ENCODE measurements around the gene MYBPH. TPM values are rescaled to one million over a fixed set of nuclear protein-coding genes. Genes with fewer than 3 reads are reported as not detected.

MYBPH gene
- total and polyA plus RNA-seq, 2 donors = 0.99 to 1.7 TPM

GRCh38 chr1:203124546-203125317 is 50.9 kb downstream of the MYBPH start:
- H3K4me3 ChIP-seq (ENCODE audit: low read length in 2 of 2) = no peak overlapping the region
- peaks cover 0 to 8% of the 10 kb centered on the region in 2 donors for H3K4me1 ChIP-seq (ENCODE audit: control insufficient read depth in 2 of 2, insufficient read depth in 2 of 2, low read length in 2 of 2)
- H3K27me3 ChIP-seq (ENCODE audit: control insufficient read depth in 2 of 2, insufficient read depth in 1 of 2, low read length in 1 of 2) = peaks cover 32 to 87% of the 10 kb centered on the region in 2 donors
- no peak for DNase-seq (ENCODE audit: low read depth in 6 of 9, low spot score in 9 of 9)
- H3K9me3 ChIP-seq (ENCODE audit: control insufficient read depth in 2 of 2, insufficient read depth in 1 of 2, low read length in 1 of 2) = no peaks in the 10 kb centered on the region
- 85% methylated on average over 5 of the region's 5 CpGs for WGBS
- no peak overlapping the region for H3K27ac ChIP-seq (ENCODE audit: low read depth in 1 of 2, low read length in 1 of 2)
- no peaks in the 10 kb centered on the region for H3K36me3 ChIP-seq (ENCODE audit: control insufficient read depth in 2 of 2, insufficient read depth in 2 of 2, low read length in 1 of 2)

- Histone ChIP-seq H3K4me3 (ENCODE audit: low read length in 2 of 2) (no peak overlapping the region), H3K27me3 (ENCODE audit: control insufficient read depth in 2 of 2, insufficient read depth in 1 of 2, low read length in 1 of 2) (peaks cover 28 to 82% of the 10 kb centered on the region in 2 donors), H3K27ac (ENCODE audit: low read depth in 1 of 2, low read length in 1 of 2) (no peak overlapping the region), H3K36me3 (ENCODE audit: control insufficient read depth in 2 of 2, insufficient read depth in 2 of 2, low read length in 1 of 2) (no peaks in the 10 kb centered on the region), H3K4me1 (ENCODE audit: control insufficient read depth in 2 of 2, insufficient read depth in 2 of 2, low read length in 2 of 2) (peaks cover 0 to 8% of the 10 kb centered on the region in 2 donors), H3K9me3 (ENCODE audit: control insufficient read depth in 2 of 2, insufficient read depth in 1 of 2, low read length in 1 of 2) (no peaks in the 10 kb centered on the region)
- WGBS = 86% methylated on average over 5 of the region's 5 CpGs
- no peak for DNase-seq (ENCODE audit: low read depth in 6 of 9, low spot score in 9 of 9)
These were observed 51.6 kb downstream of the MYBPH start for GRCh38 chr1:203124011-203124410.

- peaks cover 12 to 82% of the 10 kb centered on the region in 2 donors for H3K27me3 ChIP-seq (ENCODE audit: control insufficient read depth in 2 of 2, insufficient read depth in 1 of 2, low read length in 1 of 2)
- H3K36me3 ChIP-seq (ENCODE audit: control insufficient read depth in 2 of 2, insufficient read depth in 2 of 2, low read length in 1 of 2) = no peaks in the 10 kb centered on the region
These were observed 53.5 kb downstream of the MYBPH start for GRCh38 chr1:203122159-203122558.

GRCh38 chr1:203121186-203122015 is 54.2 kb downstream of the MYBPH start:
- WGBS = 41% methylated on average over 11 of the region's 11 CpGs
- DNase-seq (ENCODE audit: low read depth in 6 of 9, low spot score in 9 of 9) = no peak
- H3K36me3 ChIP-seq (ENCODE audit: control insufficient read depth in 2 of 2, insufficient read depth in 2 of 2, low read length in 1 of 2) = no peaks in the 10 kb centered on the region
- no peak overlapping the region for H3K4me3 ChIP-seq (ENCODE audit: low read length in 2 of 2)
- no peak overlapping the region for H3K27ac ChIP-seq (ENCODE audit: low read depth in 1 of 2, low read length in 1 of 2)
- peaks cover 0 to 2% of the 10 kb centered on the region in 2 donors for H3K9me3 ChIP-seq (ENCODE audit: control insufficient read depth in 2 of 2, insufficient read depth in 1 of 2, low read length in 1 of 2)
- no peaks in the 10 kb centered on the region for H3K4me1 ChIP-seq (ENCODE audit: control insufficient read depth in 2 of 2, insufficient read depth in 2 of 2, low read length in 2 of 2)
- H3K27me3 ChIP-seq (ENCODE audit: control insufficient read depth in 2 of 2, insufficient read depth in 1 of 2, low read length in 1 of 2) = peaks cover 5 to 81% of the 10 kb centered on the region in 2 donors

More at GRCh38 chr1:203122159-203122558, 53.5 kb downstream of the MYBPH start:
- H3K4me3 ChIP-seq (ENCODE audit: low read length in 2 of 2) = no peak overlapping the region
- WGBS = 99% methylated on average over 2 of the region's 2 CpGs
- peaks cover 0 to 4% of the 10 kb centered on the region in 2 donors for H3K4me1 ChIP-seq (ENCODE audit: control insufficient read depth in 2 of 2, insufficient read depth in 2 of 2, low read length in 2 of 2)
- no peak for DNase-seq (ENCODE audit: low read depth in 6 of 9, low spot score in 9 of 9)
- peaks cover 0 to 2% of the 10 kb centered on the region in 2 donors for H3K9me3 ChIP-seq (ENCODE audit: control insufficient read depth in 2 of 2, insufficient read depth in 1 of 2, low read length in 1 of 2)
- no peak overlapping the region for H3K27ac ChIP-seq (ENCODE audit: low read depth in 1 of 2, low read length in 1 of 2)

GRCh38 chr1:203120325-203121153 is 55.1 kb downstream of the MYBPH start:
- peaks cover 7 to 79% of the 10 kb centered on the region in 2 donors for H3K27me3 ChIP-seq (ENCODE audit: control insufficient read depth in 2 of 2, insufficient read depth in 1 of 2, low read length in 1 of 2)
- DNase-seq (ENCODE audit: low read depth in 6 of 9, low spot score in 9 of 9) = no peak

More at GRCh38 chr1:203120325-203121153, 55.1 kb downstream of the MYBPH start:
- Histone ChIP-seq H3K4me1 (ENCODE audit: control insufficient read depth in 2 of 2, insufficient read depth in 2 of 2, low read length in 2 of 2) (no peaks in the 10 kb centered on the region), H3K36me3 (ENCODE audit: control insufficient read depth in 2 of 2, insufficient read depth in 2 of 2, low read length in 1 of 2) (no peaks in the 10 kb centered on the region), H3K9me3 (ENCODE audit: control insufficient read depth in 2 of 2, insufficient read depth in 1 of 2, low read length in 1 of 2) (peaks cover 0 to 2% of the 10 kb centered on the region in 2 donors), H3K27ac (ENCODE audit: low read depth in 1 of 2, low read length in 1 of 2) (no peak overlapping the region), H3K4me3 (ENCODE audit: low read length in 2 of 2) (no peak overlapping the region)
- 78% methylated on average over 7 of the region's 7 CpGs for WGBS

Other genes starting within 250 kb of the MYBPH start
- gene KLHL12, start 248.6 kb downstream of the MYBPH start, total RNA-seq = 25.2 TPM
- gene KLHL12, start 248.6 kb downstream of the MYBPH start, polyA plus RNA-seq = 20.6 TPM
- 53.0 TPM for gene ADIPOR1, start 217.5 kb downstream of the MYBPH start, total RNA-seq
- 58.1 TPM for gene ADIPOR1, start 217.5 kb downstream of the MYBPH start, polyA plus RNA-seq
- 44.3 TPM for gene CYB5R1, start 208.6 kb downstream of the MYBPH start, total RNA-seq
- gene CYB5R1, start 208.6 kb downstream of the MYBPH start, polyA plus RNA-seq = 45.8 TPM
- 75.3 TPM for gene TMEM183A, start 168.5 kb downstream of the MYBPH start, total RNA-seq
- 50.6 TPM for gene TMEM183A, start 168.5 kb downstream of the MYBPH start, polyA plus RNA-seq
- 2.1 TPM for gene PPFIA4, start 149.3 kb downstream of the MYBPH start, total RNA-seq
- 0.82 TPM for gene PPFIA4, start 149.3 kb downstream of the MYBPH start, polyA plus RNA-seq
- gene MYOG, start 89.8 kb downstream of the MYBPH start, total RNA-seq = 7.8 TPM
- 4.7 TPM for gene MYOG, start 89.8 kb downstream of the MYBPH start, polyA plus RNA-seq
- 0.28 TPM for gene ADORA1, start 48.1 kb downstream of the MYBPH start, total RNA-seq
- gene ADORA1, start 48.1 kb downstream of the MYBPH start, polyA plus RNA-seq = 0.64 TPM
- 7.4 TPM for gene CHI3L1, start 10.9 kb upstream of the MYBPH start, total RNA-seq
- gene CHI3L1, start 10.9 kb upstream of the MYBPH start, polyA plus RNA-seq = 26.8 TPM
- gene CHIT1, start 53.8 kb upstream of the MYBPH start, total RNA-seq = 6.2 TPM
- 36.0 TPM for gene CHIT1, start 53.8 kb upstream of the MYBPH start, polyA plus RNA-seq
- 174 TPM for gene BTG2, start 129.7 kb upstream of the MYBPH start, total RNA-seq
- gene BTG2, start 129.7 kb upstream of the MYBPH start, polyA plus RNA-seq = 171 TPM
- gene FMOD, start 175.3 kb upstream of the MYBPH start, total RNA-seq = 7.1 TPM
- gene FMOD, start 175.3 kb upstream of the MYBPH start, polyA plus RNA-seq = 7.5 TPM